Body of pancreas (tissue), 4 donors: ENCODE data around the gene NR2F1-AS1.

ENCODE experiments used
- CTCF ChIP-seq, 7 experiments: fragments of 450-650 bp in 4 of 7; fragments of 200-600 bp in 3 of 7; sonication (generic) in 3 of 7; IDR thresholded peaks; one replicate each; pipeline ENCODE4 v1.5.1; 2016 to 2019; ENCODE audit warnings: antibody characterized with exemption in 7 of 7
- POLR2A ChIP-seq, 3 donors: fragments of 450-650 bp; IDR thresholded peaks; one replicate each; pipeline ENCODE4 v1.6.1; 2016; ENCODE audit warnings: antibody characterized with exemption in 3 of 3, mild to moderate bottlenecking in 2 of 3

GRCh38 chr5:93399675-93400074, 181.3 kb downstream of the NR2F1-AS1 start:
- TF ChIP-seq CTCF (IDR thresholded peaks at IDR 0.05) (no peak), POLR2A (IDR thresholded peaks at IDR 0.05) (no peak)
